MM.1S (cell line): Measurements from ENCODE around the gene MORN4.
"Not testable (repeated sequence)": the region's sequence is repeated elsewhere in the genome, so short reads cannot be mapped to it uniquely, and the experiment has no call there.

Source experiments
- DNase-seq: peaks from one replicate; pipeline ENCODE4 v3.0.0-alpha.2; 2015
- H2AFZ ChIP-seq: fragments of 300-600 bp; sonication (generic); 2 replicates; pipeline ENCODE4 v1.6.0; 2016; ENCODE audit warnings: antibody characterized with exemption, low read length
- H3F3A ChIP-seq: fragments of 300-600 bp; sonication (generic); 2 replicates; pipeline ENCODE4 v1.6.1; 2016; ENCODE audit warnings: mild to moderate bottlenecking, antibody characterized with exemption, low read length, moderate library complexity, mixed read lengths; ENCODE audit not compliant: insufficient read depth
- H3K27ac ChIP-seq: fragments of 300-600 bp; sonication (generic); 2 replicates; pipeline ENCODE4 v1.5.1; 2016; ENCODE audit warnings: mild to moderate bottlenecking, low read length
- H3K27me3 ChIP-seq: fragments of 300-600 bp; sonication (generic); replicated peaks from 2 replicates; pipeline ENCODE4 v1.6.0; 2016; ENCODE audit warnings: low read length; ENCODE audit not compliant: insufficient read depth
- H3K36me3 ChIP-seq: fragments of 300-600 bp; sonication (generic); replicated peaks from 2 replicates; pipeline ENCODE4 v1.6.1; 2016; ENCODE audit warnings: mild to moderate bottlenecking, low read length, mixed read lengths; ENCODE audit not compliant: insufficient read depth
- H3K4me1 ChIP-seq: fragments of 300-600 bp; sonication (generic); 2 replicates; pipeline ENCODE4 v1.6.1; 2016; ENCODE audit warnings: low read length, mixed read lengths
- H3K4me2 ChIP-seq: fragments of 300-600 bp; sonication (generic); 2 replicates; pipeline ENCODE4 v1.6.0; 2016; ENCODE audit warnings: low read depth, low read length
- H3K4me3 ChIP-seq: fragments of 300-600 bp; sonication (generic); 2 replicates; pipeline ENCODE4 v1.5.1; 2016; ENCODE audit warnings: low read length, mixed read lengths
- H3K79me2 ChIP-seq: fragments of 300-600 bp; sonication (generic); 2 replicates; pipeline ENCODE4 v1.6.1; 2016; ENCODE audit warnings: mixed run types, low read length, mixed read lengths
- H3K9ac ChIP-seq: fragments of 300-600 bp; sonication (generic); 2 replicates; pipeline ENCODE4 v1.6.1; 2016; ENCODE audit warnings: low read length, mixed read lengths
- H3K9me2 ChIP-seq: fragments of 300-600 bp; sonication (generic); replicated peaks from 2 replicates; pipeline ENCODE4 v1.6.1; 2016; ENCODE audit warnings: mild to moderate bottlenecking, low read length, mixed read lengths; ENCODE audit not compliant: insufficient read depth
- H3K9me3 ChIP-seq: fragments of 300-600 bp; sonication (generic); replicated peaks from 2 replicates; pipeline ENCODE4 v1.6.1; 2016; ENCODE audit warnings: mild to moderate bottlenecking, low read length, mixed read lengths; ENCODE audit not compliant: insufficient read depth
- H4K20me1 ChIP-seq: fragments of 300-600 bp; sonication (generic); 2 replicates; pipeline ENCODE4 v1.6.1; 2016; ENCODE audit warnings: mild to moderate bottlenecking, low read length, moderate library complexity, mixed read lengths; ENCODE audit not compliant: insufficient read depth
- EZH2 ChIP-seq: fragments of 300-600 bp; sonication (generic); optimal IDR thresholded peaks from 2 replicates; pipeline ENCODE3; 2017; ENCODE audit warnings: low read depth, mild to moderate bottlenecking, antibody characterized with exemption, low read length, mixed read lengths
- EZH2phosphoT487 ChIP-seq: fragments of 300-600 bp; sonication (generic); IDR thresholded peaks from 2 replicates; pipeline ENCODE4 v1.6.1; 2018; ENCODE audit warnings: antibody characterized with exemption, low read length
- TF ChIP-seq, protein P1 (sequence below): fragments of 300-600 bp; sonication (generic); IDR thresholded peaks from 2 replicates; pipeline ENCODE4 v1.5.1; 2016; ENCODE audit warnings: antibody characterized with exemption, low read length, mixed read lengths

MORN4 gene

DNA sequence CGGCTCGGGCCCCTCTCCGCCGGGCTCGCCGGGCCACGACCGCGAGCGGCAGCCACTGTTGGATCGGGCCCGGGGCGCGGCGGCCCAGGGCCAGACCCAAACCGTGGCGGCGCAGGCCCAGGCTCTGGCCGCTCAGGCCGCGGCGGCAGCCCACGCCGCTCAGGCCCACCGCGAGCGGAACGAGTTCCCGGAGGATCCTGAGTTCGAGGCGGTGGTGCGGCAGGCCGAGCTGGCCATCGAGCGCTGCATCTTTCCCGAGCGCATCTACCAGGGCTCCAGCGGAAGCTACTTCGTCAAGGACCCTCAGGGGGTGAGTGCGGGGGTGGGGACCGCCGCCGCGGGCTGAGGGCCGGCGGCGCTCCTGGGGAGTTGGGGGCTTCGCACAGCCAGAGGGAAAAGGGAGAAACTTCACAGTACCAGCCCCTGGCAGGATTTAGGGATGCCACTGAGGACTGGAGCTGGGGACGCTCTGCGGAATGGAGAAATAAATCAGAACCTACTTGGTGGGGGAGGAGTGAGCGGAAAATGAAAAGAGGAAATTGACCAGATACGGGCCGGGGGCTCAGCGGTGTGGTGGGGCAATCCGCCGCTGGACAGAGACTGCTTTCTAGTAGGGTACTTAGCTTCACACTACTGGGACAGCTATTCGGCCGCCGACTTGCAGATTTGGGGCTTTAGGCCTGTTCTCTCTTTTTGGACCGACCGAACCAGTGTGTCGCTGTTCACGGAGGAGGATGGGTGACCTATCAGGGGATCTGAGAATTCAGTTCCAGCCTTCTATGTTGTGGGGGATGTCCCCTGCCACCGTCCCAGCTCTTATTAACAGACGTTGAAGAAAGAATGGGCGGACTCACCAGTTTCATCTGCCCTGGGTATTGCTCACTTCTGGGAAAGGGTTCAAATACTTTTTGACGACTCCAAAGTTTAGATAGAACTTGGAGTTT is 7.8 kb upstream of the MORN4 start:
- Histone ChIP-seq H3K79me2 (peaks cover 36% of the 10 kb centered on the region), H3K4me1 (0 out of 2 replicates have a peak, but pooled peaks cover 4% of the 10 kb centered on the region), H3K9me2 (no peaks in the 10 kb centered on the region), H3K4me3 (peak overlapping the region; percentile 95), H4K20me1 (0 out of 2 replicates have a peak, but pooled peaks cover 6% of the 10 kb centered on the region), H3K27ac (peak overlapping the region; percentile 31; the same call in 1 of the 2 replicates), H3F3A (no peaks in the 10 kb centered on the region), H3K27me3 (no peaks in the 10 kb centered on the region), H2AFZ (peak overlapping the region; percentile 56), H3K4me2 (peak overlapping the region; percentile 88), H3K9me3 (no peaks in the 10 kb centered on the region), H3K36me3 (no peaks in the 10 kb centered on the region; the same call in 1 of the 2 replicates), H3K9ac (peak overlapping the region; percentile 82)
- DNase-seq, result peak; percentile 25
- TF ChIP-seq, protein P1, sequence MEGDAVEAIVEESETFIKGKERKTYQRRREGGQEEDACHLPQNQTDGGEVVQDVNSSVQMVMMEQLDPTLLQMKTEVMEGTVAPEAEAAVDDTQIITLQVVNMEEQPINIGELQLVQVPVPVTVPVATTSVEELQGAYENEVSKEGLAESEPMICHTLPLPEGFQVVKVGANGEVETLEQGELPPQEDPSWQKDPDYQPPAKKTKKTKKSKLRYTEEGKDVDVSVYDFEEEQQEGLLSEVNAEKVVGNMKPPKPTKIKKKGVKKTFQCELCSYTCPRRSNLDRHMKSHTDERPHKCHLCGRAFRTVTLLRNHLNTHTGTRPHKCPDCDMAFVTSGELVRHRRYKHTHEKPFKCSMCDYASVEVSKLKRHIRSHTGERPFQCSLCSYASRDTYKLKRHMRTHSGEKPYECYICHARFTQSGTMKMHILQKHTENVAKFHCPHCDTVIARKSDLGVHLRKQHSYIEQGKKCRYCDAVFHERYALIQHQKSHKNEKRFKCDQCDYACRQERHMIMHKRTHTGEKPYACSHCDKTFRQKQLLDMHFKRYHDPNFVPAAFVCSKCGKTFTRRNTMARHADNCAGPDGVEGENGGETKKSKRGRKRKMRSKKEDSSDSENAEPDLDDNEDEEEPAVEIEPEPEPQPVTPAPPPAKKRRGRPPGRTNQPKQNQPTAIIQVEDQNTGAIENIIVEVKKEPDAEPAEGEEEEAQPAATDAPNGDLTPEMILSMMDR, result no peak
- no peak for TF ChIP-seq EZH2
- TF ChIP-seq EZH2phosphoT487, result no peak

DNA sequence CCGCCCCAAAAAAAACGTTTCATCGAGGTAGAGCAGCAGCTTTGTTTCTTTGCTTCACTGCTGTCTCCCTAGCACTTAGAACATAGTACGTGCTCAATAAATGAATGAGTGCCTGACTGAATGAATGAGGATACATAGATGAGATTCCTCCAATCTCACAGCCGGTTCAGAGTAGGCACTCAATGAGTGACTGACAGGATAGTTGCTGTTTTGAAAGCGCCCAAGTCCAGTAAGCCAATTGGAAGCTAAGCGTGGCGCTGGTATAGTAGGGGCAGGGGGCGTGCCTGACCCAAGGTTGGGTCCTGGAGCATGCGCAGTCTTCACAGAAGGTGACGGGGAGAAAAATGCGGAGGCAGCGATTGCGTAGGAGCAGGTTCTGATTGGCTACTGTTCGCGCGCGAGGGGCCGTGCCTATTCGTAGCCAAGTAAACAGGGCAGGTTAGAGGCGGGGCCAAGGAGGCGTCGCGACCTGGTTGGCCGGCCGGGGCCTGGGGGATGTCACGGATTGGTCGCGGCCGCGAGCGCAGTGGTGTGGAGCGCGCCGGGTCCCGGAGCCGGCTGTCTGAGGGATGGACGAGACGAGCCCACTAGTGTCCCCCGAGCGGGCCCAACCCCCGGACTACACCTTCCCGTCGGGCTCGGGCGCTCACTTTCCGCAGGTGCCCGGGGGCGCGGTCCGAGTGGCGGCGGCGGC is 7.0 kb upstream of the MORN4 start, which contains the start of gene PI4K2A:
Gene PI4K2A (plus strand): TSS at position 498 of the 694 bp plus-strand sequence. CDS start 72 bp downstream, at position 570.
- peak within 1 kb of the TSS; percentile 82 for H3K9ac ChIP-seq
- H3K4me1 ChIP-seq, result 0 out of 2 replicates have a peak, but pooled peaks cover 4% of the 10 kb centered on the region
- H3F3A ChIP-seq, result no peaks in the 10 kb centered on the region
- no peaks in the 10 kb centered on the region for H3K9me3 ChIP-seq
- no peaks in the 10 kb centered on the region for H3K9me2 ChIP-seq
- H4K20me1 ChIP-seq, result 0 out of 2 replicates have a peak, but pooled peaks cover 6% of the 10 kb centered on the region
- DNase-seq, result peak; percentile 100
- peaks cover 36% of the 10 kb centered on the region for H3K79me2 ChIP-seq
- no peaks in the 10 kb centered on the region; the same call in 1 of the 2 replicates for H3K36me3 ChIP-seq
- H3K4me3 ChIP-seq, result peak within 1 kb of the TSS; percentile 95
- H3K27me3 ChIP-seq, result no peaks in the 10 kb centered on the region
- H2AFZ ChIP-seq, result peak within 1 kb of the TSS; percentile 67
- peak within 1 kb of the TSS; percentile 31; the same call in 1 of the 2 replicates for H3K27ac ChIP-seq
- TF ChIP-seq, protein P1, result no peak
- no peak for TF ChIP-seq EZH2phosphoT487
- no peak for TF ChIP-seq EZH2
- H3K4me2 ChIP-seq, result peak within 1 kb of the TSS; percentile 88

GRCh38 chr10:97639090-97639489 is 5.8 kb upstream of the MORN4 start:
- H2AFZ ChIP-seq, H3K27ac ChIP-seq, H3K4me3 ChIP-seq, H3K9ac ChIP-seq, H3K9me3 ChIP-seq, H3K27me3 ChIP-seq, H4K20me1 ChIP-seq, H3K4me1 ChIP-seq, H3K9me2 ChIP-seq, H3K4me2 ChIP-seq, H3F3A ChIP-seq, H3K36me3 ChIP-seq, DNase-seq: not testable (repeated sequence)
- H3K79me2 ChIP-seq, result peaks cover 26% of the 10 kb centered on the region
